Measurements from ENCODE around the gene SLC25A45.
"Not testable (repeated sequence)": the region's sequence is repeated elsewhere in the genome, so short reads cannot be mapped to it uniquely, and the experiment has no call there.

SLC25A45 gene

DNA sequence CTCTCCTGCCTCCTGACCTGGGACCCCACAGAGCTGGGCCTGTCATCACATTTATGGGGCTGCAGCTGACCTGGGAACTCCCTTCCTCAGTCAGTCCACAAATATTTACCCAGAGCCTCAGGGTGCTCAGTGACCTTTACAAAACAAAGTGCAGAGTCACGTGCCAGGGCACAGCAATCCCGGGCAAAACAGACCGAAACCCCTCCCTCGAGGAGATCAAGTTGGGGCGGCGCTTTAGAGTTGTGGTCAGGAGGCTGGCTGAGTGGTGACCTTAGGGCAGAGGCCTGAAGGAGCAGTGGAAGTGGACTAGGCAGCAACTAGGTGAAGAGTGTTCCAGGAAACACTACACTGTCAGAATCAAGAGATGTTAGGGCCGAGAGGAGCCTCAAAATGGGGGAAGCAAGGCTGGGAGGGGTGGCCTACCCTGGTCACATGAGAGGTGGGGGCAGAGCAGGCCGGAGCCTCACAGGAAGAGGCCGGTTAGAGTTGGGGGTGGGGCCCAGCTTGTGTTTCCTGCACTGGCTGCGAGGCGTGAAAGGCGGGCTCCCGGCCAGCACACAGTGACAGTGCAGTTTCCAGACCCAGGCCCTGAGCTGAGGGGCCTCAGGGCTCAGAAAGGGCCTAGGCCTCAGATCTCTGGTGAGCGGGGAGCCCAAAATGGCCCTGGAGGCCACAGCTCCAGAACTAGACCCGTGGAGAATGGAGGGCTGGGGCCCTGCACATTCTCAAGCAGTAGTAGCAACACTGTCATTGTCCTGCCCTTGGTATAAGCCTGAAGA lies 36.4 kb upstream of the SLC25A45 start:
- in situ Hi-C loops (cut with HindIII; ENCODE audit: low pct_unique_long_range_greater_than_20kb, low sequenced_read_pairs), result no loop called here
- DNase-seq (ENCODE audit: low read depth in 1 of 2, low spot score in 1 of 2), result peak; percentile 95 to 100
- no peak for TF ChIP-seq JUND (IDR thresholded peaks at IDR 0.05; ENCODE audit: low read depth)

DNA sequence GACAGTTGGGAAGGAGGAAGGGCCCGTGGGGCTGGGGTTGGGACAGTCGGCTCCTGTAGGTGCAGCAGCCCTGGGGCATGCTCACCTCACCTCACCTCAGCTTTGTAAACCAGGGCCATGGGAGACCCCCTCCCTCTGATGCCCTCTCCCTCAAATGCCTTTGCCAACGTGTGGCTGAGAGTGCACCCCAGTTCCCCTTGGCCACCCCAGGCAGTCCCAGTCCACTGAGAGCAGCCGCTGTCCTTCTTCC lies 35.9 kb upstream of the SLC25A45 start:
- peak in 1 of 2 experiments; percentile 85 for DNase-seq (ENCODE audit: low read depth in 1 of 2, low spot score in 1 of 2)
- no peak for TF ChIP-seq JUND (IDR thresholded peaks at IDR 0.05; ENCODE audit: low read depth)
- in situ Hi-C loops (cut with HindIII; ENCODE audit: low pct_unique_long_range_greater_than_20kb, low sequenced_read_pairs), result no loop called here

DNA sequence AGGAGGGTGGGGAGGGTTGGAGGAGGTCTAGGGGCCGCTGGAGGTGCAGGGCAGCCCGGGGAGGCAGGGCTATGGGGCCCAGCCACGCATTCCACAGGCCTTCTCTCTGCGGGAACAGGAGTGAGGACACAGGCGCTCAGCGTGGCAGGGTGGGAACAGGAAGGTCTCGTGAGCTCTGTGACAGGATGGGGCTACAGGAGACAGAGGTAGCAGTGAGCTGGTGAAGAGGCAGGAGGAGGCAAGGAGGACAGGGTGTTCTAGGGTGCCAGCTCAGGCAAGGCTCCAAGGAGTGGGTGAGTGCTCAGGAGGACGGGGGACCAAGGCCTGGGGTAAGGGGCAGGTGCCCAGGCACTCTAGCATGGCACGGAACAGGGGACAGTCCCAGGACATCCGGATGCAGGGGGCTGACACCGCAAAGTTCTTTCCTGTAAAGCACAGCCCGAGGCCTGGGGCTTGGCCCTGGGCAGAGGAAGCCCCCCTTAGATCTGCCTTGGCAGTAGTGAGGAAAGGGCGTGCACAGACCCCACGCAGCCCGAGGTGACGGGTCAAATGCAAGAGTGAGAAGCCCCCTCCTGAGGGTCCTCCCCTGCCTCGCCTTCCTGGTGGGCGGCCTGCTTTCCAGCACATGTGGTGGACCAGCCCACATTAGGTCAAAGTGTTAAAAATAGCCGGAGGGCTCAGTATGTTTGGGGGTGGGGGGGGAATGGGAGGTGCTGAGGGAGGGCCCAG lies 35.4 kb upstream of the SLC25A45 start:
- in situ Hi-C loops (cut with HindIII; ENCODE audit: low pct_unique_long_range_greater_than_20kb, low sequenced_read_pairs), result no loop called here
- no peak for DNase-seq (ENCODE audit: low read depth in 1 of 2, low spot score in 1 of 2)
- no peak for TF ChIP-seq JUND (IDR thresholded peaks at IDR 0.05; ENCODE audit: low read depth)

DNA sequence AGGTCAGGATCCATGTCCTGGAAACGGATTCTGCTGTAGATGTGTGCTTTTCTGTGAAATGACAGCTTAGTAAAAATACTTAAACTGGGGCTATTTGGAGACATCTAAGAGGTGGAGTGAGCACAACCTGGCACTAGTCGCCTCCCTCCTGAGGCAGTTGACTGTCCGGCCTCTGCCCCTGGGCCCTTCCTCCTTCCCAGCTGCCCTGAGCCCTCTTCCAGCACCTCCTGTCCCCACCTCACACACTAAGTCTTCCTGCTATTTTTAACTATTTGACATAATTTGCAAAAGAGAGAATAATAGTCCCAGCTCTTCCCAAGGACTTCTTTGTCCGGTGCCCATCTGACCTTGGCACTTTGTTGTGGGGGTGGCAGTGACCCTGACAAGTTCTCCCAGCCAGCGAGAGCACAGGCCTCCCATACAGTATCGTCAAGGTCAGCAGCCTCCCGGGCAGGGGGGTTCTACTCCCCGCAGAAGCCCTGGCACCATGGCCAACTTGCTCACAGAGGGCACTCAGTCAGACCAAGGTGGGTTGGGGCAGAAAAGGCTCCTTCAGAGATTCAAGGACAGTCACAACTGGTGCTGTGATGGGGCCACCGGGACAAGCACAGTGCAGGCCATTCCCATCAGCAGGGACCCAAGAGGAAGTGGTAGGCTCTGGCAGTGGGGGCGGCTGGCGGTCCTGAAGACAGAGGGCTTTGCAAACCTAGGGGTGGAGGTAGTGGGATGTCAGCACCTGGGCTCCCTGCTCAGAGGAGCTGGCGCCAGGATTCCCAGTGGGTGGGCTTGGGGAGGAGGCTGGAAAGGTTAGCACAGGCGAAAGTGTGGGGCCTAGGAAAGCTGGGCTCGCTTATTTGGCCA lies 34.6 kb upstream of the SLC25A45 start:
- TF ChIP-seq JUND (IDR thresholded peaks at IDR 0.05; ENCODE audit: low read depth), result no peak
- DNase-seq (ENCODE audit: low read depth in 1 of 2, low spot score in 1 of 2), result peak in 1 of 2 experiments; percentile 62
- in situ Hi-C loops (cut with HindIII; ENCODE audit: low pct_unique_long_range_greater_than_20kb, low sequenced_read_pairs), result no loop called here

DNA sequence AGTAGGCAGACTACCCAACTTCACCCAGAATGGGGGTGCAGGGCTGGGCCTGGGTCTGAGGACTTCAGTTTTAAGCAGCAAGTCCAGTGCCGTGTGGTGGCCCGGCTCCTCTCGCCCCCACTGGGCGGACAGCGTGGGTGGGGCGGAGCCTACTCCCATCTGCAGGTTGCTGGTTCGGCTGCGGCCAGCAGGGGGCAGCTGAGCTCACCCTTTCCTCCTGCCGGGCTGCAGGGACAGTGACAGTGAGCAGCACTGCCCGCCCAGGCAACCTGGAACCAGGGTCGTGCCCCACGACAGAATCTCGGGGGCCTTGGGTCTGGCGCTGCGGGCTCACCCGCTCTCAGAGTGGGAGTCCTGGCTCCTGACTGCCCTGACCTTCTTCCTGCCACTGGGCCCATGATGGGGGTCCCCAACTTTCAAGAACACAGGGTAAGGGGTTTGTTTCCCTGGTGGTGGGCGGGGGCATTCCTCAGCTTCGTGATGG lies 33.9 kb upstream of the SLC25A45 start:
- in situ Hi-C loops (cut with HindIII; ENCODE audit: low pct_unique_long_range_greater_than_20kb, low sequenced_read_pairs), result no loop called here
- TF ChIP-seq JUND (IDR thresholded peaks at IDR 0.05; ENCODE audit: low read depth), result no peak
- peak; percentile 93 to 97 for DNase-seq (ENCODE audit: low read depth in 1 of 2, low spot score in 1 of 2)

DNA sequence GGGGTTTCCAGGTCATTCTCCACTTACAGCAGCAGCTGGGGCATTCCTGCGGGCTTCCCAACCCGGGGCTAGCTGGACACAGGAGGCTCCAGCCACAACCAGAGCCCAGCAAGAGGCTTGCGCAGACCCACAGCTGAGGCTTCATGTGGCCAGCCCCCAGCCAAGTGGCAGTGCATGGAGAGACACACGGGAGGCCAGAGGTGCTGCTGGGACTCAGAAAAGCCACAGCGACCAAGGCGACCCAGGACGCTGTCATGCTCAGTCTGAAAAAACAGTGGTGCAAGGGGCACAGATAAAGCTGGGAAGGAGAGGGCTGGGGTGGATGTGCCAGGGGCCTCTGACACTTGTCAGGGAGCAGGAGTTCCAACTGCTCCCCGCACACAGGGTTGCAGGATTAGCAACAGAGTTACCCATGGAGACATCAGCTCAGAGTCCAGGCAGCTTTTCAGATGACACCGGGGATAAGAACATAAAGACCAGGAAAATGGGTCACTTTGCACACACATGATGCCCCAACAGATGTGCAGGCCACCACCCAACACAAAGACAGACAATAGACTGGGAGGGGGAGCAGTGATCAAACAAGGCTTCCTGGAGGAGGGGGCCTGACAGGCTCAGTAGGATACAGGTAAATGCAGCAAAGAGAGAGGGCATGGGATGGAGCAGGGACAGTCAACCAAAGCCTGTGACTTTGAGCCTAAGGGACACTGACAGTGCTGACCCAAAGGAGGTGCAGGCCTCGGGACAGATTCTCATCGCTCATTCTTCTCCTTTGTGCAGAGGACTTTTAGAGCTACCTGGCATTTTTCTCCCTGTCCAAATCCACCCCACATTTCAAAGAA lies 33.3 kb upstream of the SLC25A45 start:
- DNase-seq (ENCODE audit: low read depth in 1 of 2, low spot score in 1 of 2), result no peak
- in situ Hi-C loops (cut with HindIII; ENCODE audit: low pct_unique_long_range_greater_than_20kb, low sequenced_read_pairs), result no loop called here
- no peak for TF ChIP-seq JUND (IDR thresholded peaks at IDR 0.05; ENCODE audit: low read depth)

DNA sequence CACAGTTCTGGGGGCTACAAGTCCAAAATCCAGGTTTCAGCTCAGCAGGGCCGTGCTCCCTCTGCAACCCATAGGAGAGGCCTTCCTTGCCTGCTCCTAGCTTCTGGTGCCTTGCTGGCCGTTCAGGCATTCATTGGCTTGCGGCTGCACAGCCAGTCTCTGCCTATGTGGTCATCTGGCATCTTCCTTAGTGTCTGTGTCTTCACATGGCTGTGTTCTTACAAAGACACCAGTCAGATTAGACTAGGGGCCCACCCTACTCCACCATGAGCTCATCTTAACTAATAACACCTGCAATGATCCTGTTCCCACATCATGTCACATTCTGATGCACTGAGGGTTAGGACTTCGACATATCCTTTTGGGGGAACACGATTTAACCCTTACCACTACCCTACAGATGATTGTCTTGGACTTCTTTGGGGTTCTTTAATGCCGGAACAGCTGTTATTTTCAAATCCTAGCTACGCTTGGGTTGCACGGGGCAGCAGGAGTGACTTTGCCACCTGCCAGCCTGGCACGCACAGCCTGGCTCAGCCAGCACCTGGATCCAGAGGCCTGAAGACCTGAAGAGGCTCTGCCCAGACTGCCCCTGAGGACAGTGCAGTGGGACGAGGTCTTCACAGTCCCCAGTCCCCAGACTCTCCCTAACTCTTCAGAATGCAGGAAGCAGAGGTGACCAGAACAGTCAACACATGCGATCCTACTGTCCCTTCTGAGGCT lies 32.5 kb upstream of the SLC25A45 start:
- in situ Hi-C loops (cut with HindIII; ENCODE audit: low pct_unique_long_range_greater_than_20kb, low sequenced_read_pairs), result no loop called here
- no peak for DNase-seq (ENCODE audit: low read depth in 1 of 2, low spot score in 1 of 2)
- TF ChIP-seq JUND (IDR thresholded peaks at IDR 0.05; ENCODE audit: low read depth), result no peak

DNA sequence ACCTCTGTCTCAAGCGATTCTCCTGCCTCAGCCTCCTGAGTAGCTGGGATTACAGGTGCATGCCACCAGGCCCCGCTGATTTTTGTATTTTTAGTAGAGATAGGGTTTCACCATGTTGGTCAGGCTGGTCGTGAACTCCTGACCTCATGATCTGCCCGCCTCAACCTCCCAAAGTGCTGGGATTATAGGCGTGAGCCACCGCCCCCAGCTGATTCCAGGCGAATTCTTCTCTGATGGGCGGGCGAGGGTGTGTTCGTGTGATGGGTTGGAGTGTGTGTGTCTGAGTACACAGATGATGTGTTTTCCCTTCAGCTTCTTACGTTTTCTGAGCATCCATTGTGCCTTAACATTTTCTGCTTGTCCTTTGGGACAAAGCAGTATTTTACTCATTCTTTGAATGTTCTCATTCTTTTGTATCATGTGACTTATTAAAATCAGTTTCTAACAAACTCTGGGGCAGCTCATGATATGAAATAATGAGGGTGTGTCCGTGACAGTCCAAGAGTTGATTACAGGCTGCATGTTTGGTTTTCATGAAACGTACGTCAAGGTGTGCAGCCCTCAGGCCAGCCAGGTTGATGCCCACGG lies 30.7 kb upstream of the SLC25A45 start:
- in situ Hi-C loops (cut with HindIII; ENCODE audit: low pct_unique_long_range_greater_than_20kb, low sequenced_read_pairs); DNase-seq (ENCODE audit: low read depth in 1 of 2, low spot score in 1 of 2): not testable (repeated sequence)

DNA sequence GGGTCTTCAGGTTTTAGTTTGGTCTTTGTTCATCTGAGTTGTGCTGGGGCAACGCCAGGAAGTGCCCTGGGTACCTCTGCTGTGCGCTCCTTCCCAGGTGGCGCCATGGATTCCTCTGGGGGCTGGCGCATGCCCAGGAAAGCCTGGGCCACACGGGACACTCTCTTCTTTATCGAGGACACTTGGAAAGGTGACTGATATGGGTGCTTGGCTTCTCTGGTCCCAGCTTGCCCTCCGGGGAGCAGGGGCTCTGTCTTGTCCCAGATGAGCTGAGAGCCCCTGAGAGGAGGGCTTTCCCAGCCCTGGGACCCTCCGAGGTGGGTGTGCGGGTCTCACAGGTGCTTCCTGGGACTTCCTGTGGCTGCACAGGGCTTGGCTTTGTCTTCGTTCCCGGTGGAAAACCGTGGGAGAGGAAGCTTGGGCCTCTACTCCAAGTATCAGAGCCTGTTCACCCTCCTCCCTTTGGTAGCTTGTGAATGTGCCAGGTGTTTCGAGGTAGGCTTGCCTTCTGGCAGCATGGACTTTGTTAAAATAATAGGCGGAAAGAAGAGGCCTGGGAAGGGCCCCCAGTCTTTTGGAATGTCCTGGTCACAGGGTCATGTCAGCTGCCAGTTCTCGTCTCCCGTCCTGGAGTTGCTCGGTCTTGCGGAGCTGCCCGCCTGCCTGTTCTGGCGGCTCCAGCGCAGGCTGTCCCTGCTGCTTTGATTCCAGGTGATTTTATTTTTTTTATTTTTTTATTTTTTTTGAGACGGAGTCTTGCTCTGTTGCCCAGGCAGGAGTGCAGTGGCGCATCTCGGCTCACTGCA lies 30.0 kb upstream of the SLC25A45 start:
- in situ Hi-C loops (cut with HindIII; ENCODE audit: low pct_unique_long_range_greater_than_20kb, low sequenced_read_pairs), result no loop called here
- TF ChIP-seq JUND (IDR thresholded peaks at IDR 0.05; ENCODE audit: low read depth), result no peak
- no peak for DNase-seq (ENCODE audit: low read depth in 1 of 2, low spot score in 1 of 2)

DNA sequence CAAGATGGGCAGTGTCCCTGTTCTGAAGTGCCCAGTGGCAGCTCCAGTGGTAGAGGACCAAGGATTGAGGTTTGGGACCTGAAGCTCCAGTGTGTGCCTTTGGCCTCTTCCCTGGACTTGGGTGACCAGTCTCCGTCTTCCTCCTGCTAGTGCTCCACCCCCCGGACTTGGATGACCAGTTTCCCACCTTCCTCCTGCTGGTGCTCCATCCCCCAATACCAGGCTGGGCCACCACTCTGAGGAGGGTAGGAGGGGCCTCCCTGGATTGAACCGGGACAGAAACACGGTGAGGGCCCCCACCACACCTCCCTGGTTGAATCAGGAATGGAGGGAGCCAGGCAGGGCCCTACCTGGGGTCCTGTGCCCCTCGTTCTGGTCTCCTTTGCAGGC lies 29.2 kb upstream of the SLC25A45 start:
- no peak for TF ChIP-seq JUND (IDR thresholded peaks at IDR 0.05; ENCODE audit: low read depth)
- no peak for DNase-seq (ENCODE audit: low read depth in 1 of 2, low spot score in 1 of 2)
- in situ Hi-C loops (cut with HindIII; ENCODE audit: low pct_unique_long_range_greater_than_20kb, low sequenced_read_pairs), result no loop called here
